MM.1S (cell line): ENCODE measurements around the gene TPBGL.

Experiments
- DNase-seq: peaks from one replicate; pipeline ENCODE4 v3.0.0-alpha.2; 2015
- H2AFZ ChIP-seq: fragments of 300-600 bp; sonication (generic); 2 replicates; pipeline ENCODE4 v1.6.0; 2016; ENCODE audit warnings: antibody characterized with exemption, low read length
- H3F3A ChIP-seq: fragments of 300-600 bp; sonication (generic); 2 replicates; pipeline ENCODE4 v1.6.1; 2016; ENCODE audit warnings: mild to moderate bottlenecking, antibody characterized with exemption, low read length, moderate library complexity, mixed read lengths; ENCODE audit not compliant: insufficient read depth
- H3K27ac ChIP-seq: fragments of 300-600 bp; sonication (generic); 2 replicates; pipeline ENCODE4 v1.5.1; 2016; ENCODE audit warnings: mild to moderate bottlenecking, low read length
- H3K27me3 ChIP-seq: fragments of 300-600 bp; sonication (generic); replicated peaks from 2 replicates; pipeline ENCODE4 v1.6.0; 2016; ENCODE audit warnings: low read length; ENCODE audit not compliant: insufficient read depth
- H3K36me3 ChIP-seq: fragments of 300-600 bp; sonication (generic); replicated peaks from 2 replicates; pipeline ENCODE4 v1.6.1; 2016; ENCODE audit warnings: mild to moderate bottlenecking, low read length, mixed read lengths; ENCODE audit not compliant: insufficient read depth
- H3K4me1 ChIP-seq: fragments of 300-600 bp; sonication (generic); 2 replicates; pipeline ENCODE4 v1.6.1; 2016; ENCODE audit warnings: low read length, mixed read lengths
- H3K4me2 ChIP-seq: fragments of 300-600 bp; sonication (generic); 2 replicates; pipeline ENCODE4 v1.6.0; 2016; ENCODE audit warnings: low read depth, low read length
- H3K4me3 ChIP-seq: fragments of 300-600 bp; sonication (generic); 2 replicates; pipeline ENCODE4 v1.5.1; 2016; ENCODE audit warnings: low read length, mixed read lengths
- H3K79me2 ChIP-seq: fragments of 300-600 bp; sonication (generic); 2 replicates; pipeline ENCODE4 v1.6.1; 2016; ENCODE audit warnings: mixed run types, low read length, mixed read lengths
- H3K9ac ChIP-seq: fragments of 300-600 bp; sonication (generic); 2 replicates; pipeline ENCODE4 v1.6.1; 2016; ENCODE audit warnings: low read length, mixed read lengths
- H3K9me2 ChIP-seq: fragments of 300-600 bp; sonication (generic); replicated peaks from 2 replicates; pipeline ENCODE4 v1.6.1; 2016; ENCODE audit warnings: mild to moderate bottlenecking, low read length, mixed read lengths; ENCODE audit not compliant: insufficient read depth
- H3K9me3 ChIP-seq: fragments of 300-600 bp; sonication (generic); replicated peaks from 2 replicates; pipeline ENCODE4 v1.6.1; 2016; ENCODE audit warnings: mild to moderate bottlenecking, low read length, mixed read lengths; ENCODE audit not compliant: insufficient read depth
- H4K20me1 ChIP-seq: fragments of 300-600 bp; sonication (generic); 2 replicates; pipeline ENCODE4 v1.6.1; 2016; ENCODE audit warnings: mild to moderate bottlenecking, low read length, moderate library complexity, mixed read lengths; ENCODE audit not compliant: insufficient read depth
- EZH2 ChIP-seq: fragments of 300-600 bp; sonication (generic); optimal IDR thresholded peaks from 2 replicates; pipeline ENCODE3; 2017; ENCODE audit warnings: low read depth, mild to moderate bottlenecking, antibody characterized with exemption, low read length, mixed read lengths
- EZH2phosphoT487 ChIP-seq: fragments of 300-600 bp; sonication (generic); IDR thresholded peaks from 2 replicates; pipeline ENCODE4 v1.6.1; 2018; ENCODE audit warnings: antibody characterized with exemption, low read length
- TF ChIP-seq, protein P1 (sequence below): fragments of 300-600 bp; sonication (generic); IDR thresholded peaks from 2 replicates; pipeline ENCODE4 v1.5.1; 2016; ENCODE audit warnings: antibody characterized with exemption, low read length, mixed read lengths

The TPBGL gene

DNA sequence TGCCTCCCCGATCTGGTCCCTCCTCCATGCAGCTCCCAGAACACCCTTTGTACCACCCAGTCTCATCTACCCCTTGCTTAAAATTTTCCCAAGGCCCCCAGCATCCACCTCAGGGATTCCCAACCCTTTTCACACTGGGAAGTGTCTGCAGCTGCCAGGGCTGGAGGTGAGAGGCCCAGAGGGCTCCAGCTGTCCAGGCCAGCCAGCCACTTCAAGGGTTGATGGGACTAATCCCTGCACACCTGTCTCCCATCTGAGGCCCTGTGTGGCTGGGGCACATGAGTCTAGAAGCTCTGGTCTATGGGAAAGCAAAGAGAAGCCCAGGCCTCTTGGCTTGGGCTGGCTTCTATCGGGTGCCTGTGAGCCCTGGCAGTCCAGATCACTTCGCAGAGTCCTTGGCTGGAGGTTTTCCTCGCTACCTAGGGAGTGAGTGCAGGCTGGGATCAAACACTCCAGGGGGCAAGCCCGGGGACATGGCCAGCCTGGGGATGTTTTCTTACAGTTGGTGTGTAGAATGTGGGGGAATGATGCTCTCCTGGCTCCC, 41.1 kb upstream of the TPBGL start:
- H3K27me3 ChIP-seq, result peaks cover 4% of the 10 kb centered on the region; the same call in 1 of the 2 replicates
- H2AFZ ChIP-seq, result no peak overlapping the region
- no peaks in the 10 kb centered on the region for H3K36me3 ChIP-seq
- DNase-seq, result no peak
- no peak overlapping the region for H3K4me2 ChIP-seq
- H3F3A ChIP-seq, result no peaks in the 10 kb centered on the region
- no peaks in the 10 kb centered on the region for H3K79me2 ChIP-seq
- TF ChIP-seq, protein P1, sequence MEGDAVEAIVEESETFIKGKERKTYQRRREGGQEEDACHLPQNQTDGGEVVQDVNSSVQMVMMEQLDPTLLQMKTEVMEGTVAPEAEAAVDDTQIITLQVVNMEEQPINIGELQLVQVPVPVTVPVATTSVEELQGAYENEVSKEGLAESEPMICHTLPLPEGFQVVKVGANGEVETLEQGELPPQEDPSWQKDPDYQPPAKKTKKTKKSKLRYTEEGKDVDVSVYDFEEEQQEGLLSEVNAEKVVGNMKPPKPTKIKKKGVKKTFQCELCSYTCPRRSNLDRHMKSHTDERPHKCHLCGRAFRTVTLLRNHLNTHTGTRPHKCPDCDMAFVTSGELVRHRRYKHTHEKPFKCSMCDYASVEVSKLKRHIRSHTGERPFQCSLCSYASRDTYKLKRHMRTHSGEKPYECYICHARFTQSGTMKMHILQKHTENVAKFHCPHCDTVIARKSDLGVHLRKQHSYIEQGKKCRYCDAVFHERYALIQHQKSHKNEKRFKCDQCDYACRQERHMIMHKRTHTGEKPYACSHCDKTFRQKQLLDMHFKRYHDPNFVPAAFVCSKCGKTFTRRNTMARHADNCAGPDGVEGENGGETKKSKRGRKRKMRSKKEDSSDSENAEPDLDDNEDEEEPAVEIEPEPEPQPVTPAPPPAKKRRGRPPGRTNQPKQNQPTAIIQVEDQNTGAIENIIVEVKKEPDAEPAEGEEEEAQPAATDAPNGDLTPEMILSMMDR, result no peak
- TF ChIP-seq EZH2, result no peak
- no peak for TF ChIP-seq EZH2phosphoT487
- no peaks in the 10 kb centered on the region for H4K20me1 ChIP-seq
- no peaks in the 10 kb centered on the region for H3K4me1 ChIP-seq
- H3K9ac ChIP-seq, result no peak overlapping the region
- H3K27ac ChIP-seq, result no peak overlapping the region
- no peaks in the 10 kb centered on the region for H3K9me3 ChIP-seq
- no peaks in the 10 kb centered on the region for H3K9me2 ChIP-seq
- H3K4me3 ChIP-seq, result no peak overlapping the region

DNA sequence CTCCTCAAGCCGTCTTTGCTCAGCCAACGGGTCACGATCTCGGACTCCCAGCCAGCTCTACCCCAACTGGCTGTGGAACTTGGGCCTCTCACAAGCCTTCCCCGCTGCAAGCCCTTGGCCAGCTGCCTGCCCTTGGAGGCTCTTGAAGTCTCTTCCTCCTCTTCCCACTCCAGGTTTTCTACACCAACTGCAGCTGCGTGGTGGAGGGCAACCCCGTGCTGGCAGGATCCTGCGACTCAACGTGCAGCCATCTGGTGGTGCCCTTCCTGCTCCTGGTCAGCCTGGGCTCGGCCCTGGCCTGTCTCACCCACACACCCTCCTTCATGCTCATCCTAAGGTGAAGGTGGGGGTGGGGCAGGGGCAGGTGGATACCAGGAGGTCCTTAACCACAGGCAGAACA, 40.5 kb upstream of the TPBGL start:
- Histone ChIP-seq H3K4me1 (no peaks in the 10 kb centered on the region), H3K9me3 (no peaks in the 10 kb centered on the region), H3K9ac (no peak overlapping the region), H3K4me3 (no peak overlapping the region), H4K20me1 (no peaks in the 10 kb centered on the region), H3K9me2 (no peaks in the 10 kb centered on the region), H3K36me3 (no peaks in the 10 kb centered on the region), H3K79me2 (no peaks in the 10 kb centered on the region), H3F3A (no peaks in the 10 kb centered on the region), H2AFZ (no peak overlapping the region), H3K27ac (no peak overlapping the region), H3K4me2 (no peak overlapping the region), H3K27me3 (peaks cover under 1% of the 10 kb centered on the region; the same call in 1 of the 2 replicates)
- TF ChIP-seq EZH2phosphoT487 (no peak), EZH2 (no peak)
- TF ChIP-seq, protein P1, result no peak
- DNase-seq, result no peak

DNA sequence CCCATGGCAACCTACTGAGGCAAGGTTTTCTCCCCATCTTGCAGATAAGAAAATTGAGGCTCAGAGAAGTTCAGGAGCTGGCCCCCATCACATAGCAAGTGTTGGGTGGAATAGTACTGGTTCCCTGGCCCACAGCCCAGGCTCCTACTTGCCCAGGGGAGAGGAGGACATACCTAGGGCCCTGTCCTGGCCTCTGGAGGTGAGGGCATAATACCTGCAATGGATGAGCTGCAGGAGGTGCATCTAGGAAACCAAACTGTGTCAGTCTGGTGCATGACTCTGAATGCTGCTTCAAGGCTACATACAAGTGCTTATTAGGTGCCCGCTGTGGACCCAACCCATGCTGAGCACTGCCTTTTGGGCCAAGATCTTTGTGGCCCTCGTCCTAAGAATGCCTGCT, 40.0 kb upstream of the TPBGL start:
- H3K27me3 ChIP-seq, result no peaks in the 10 kb centered on the region; the same call in 1 of the 2 replicates
- no peaks in the 10 kb centered on the region for H3K4me1 ChIP-seq
- TF ChIP-seq, protein P1, result no peak
- no peak for TF ChIP-seq EZH2
- no peak for TF ChIP-seq EZH2phosphoT487
- no peak overlapping the region for H2AFZ ChIP-seq
- no peaks in the 10 kb centered on the region for H3K9me3 ChIP-seq
- no peaks in the 10 kb centered on the region for H3K36me3 ChIP-seq
- H3K4me2 ChIP-seq, result no peak overlapping the region
- H3K9me2 ChIP-seq, result no peaks in the 10 kb centered on the region
- no peaks in the 10 kb centered on the region for H3K79me2 ChIP-seq
- H3F3A ChIP-seq, result no peaks in the 10 kb centered on the region
- H3K27ac ChIP-seq, result no peak overlapping the region
- H3K4me3 ChIP-seq, result no peak overlapping the region
- H4K20me1 ChIP-seq, result no peaks in the 10 kb centered on the region
- H3K9ac ChIP-seq, result no peak overlapping the region
- DNase-seq, result no peak
